NCI-H2107 treated with DMSO at 0.1 percent for 48 hours (cell line): ENCODE data around the gene SLC47A2.
"Not testable (repeated sequence)": the region's sequence is repeated elsewhere in the genome, so short reads cannot be mapped to it uniquely, and the experiment has no call there.

Source experiments
- DNase-seq: peaks from one replicate; lab custom pipeline; 2025; ENCODE audit not compliant: unreplicated experiment; lab: John Stamatoyannopoulos, UW

Gene SLC47A2

DNA sequence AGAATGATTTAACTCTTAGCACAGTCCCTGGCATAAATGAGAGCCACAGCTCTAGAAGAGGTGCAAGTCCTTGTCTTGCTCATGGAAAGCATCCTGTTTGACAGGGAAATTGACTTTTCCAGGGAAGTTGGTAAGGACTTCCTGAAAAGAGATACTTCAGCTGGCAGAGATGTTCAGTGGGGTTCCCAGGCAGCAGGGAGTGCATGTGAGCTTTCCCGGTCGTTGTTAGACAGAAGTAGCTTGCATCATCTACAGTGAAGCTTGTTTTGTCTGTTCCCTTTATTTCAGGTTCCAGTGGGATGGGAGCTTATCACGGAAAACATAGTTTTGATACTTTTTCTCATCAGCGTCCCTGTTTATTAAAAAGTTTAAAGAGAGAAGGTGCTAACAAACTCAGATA, 45.0 kb downstream of the SLC47A2 start:
- peak; percentile 1 for DNase-seq

DNA sequence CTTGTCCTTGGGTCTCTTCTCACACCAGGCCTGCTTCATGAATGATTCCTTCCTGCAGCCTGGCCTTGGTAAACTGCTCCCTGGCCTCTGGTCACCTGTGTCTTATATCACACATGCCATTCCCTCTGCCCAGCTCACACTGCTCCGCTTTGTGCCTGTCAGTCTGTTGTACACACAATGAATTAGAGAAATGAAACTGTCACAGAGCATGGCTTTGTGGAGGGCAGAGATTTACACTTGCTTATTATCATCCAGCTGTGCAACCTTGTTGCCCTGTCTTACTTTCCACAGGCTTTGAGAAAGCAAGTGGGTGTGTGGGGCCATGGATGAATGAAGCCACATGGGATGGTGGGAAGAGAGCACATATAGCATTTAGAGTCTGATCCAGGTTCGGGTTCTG, 45.5 kb downstream of the SLC47A2 start:
- DNase-seq: no peak

DNA sequence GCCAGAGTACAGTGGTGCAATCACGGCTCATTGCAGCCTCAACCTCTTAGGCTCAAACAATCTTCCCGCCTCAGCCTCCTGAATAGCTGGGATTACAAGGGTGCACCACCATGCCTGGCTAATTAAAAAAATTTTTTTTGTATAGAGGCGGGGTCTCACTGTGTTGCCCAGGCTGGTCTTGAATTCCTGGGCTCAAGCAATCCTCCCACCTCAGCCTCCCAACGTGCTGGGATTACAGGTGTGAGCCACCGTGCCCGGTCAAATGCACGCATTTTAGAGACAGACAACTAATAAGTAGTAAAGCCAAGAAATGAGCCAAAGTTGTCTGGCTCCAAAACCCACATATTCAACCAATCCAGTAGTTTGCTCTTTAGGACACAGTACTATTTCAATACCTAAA, 46.7 kb downstream of the SLC47A2 start:
- DNase-seq: not testable (repeated sequence)

DNA sequence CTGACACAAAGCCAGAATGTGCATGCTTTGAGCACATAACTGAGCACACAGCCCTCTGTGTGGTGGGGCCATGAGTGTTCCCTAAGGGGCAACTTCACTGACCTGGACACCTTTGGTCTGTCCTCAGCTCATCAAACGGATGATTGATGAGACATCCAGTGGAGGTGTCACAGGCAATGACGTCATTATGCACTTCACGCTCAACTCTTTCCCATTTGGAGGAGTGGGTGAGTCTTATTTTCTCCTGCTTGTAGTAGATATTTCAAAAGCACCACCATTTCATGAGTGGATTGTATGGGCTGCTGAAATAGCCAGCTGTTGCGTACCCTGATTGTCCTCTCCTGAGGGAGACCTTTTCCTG, 51.6 kb downstream of the SLC47A2 start:
- no peak for DNase-seq

DNA sequence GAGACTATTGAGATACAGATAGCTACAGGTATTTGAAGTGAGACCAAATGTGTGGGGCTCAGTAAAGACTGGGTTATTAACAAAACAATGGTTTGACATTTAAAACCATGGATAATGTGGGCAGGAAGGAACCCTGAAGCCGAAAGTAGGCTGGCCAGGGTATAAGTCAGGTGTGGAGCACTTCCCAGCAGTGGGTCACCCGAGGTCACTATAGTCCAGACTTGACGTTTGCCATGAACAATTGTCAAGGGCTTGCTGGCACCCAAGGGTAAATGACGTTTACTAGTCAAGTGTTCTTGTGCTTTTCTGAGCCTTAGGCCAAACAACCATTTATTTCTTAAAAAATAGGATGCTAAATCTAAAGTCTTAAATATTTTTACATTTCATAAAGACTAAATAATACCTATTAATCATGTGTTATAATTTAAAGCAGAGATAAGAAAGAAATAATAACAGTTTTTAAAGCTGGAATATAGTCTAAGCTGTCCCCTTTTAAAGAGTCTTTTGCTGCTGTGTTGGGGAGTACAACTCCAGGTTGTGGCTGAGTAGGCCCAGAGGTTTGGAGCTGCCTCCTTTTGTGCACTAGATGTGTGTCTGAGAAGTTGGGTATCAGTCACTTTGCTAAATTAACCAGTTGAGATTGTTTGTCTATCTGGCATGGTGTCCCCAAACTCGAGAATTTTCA, 52.1 kb downstream of the SLC47A2 start:
- DNase-seq: no peak

DNA sequence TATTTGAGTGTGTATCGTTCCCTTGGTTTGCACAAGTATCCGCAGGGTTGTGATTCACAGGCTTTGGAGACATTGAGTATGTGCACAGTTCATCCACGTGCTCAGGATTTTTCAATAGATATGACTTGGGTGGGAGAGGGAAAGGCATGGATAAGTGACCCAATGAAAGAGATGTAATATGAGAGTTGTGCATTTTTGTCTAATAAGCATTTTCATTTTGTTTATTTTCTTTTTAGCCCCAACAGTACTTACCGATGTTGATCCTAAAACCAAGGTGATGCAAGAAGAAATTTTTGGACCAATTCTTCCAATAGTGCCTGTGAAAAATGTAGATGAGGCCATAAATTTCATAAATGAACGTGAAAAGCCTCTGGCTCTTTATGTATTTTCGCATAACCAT, 53.3 kb downstream of the SLC47A2 start:
- DNase-seq: no peak

DNA sequence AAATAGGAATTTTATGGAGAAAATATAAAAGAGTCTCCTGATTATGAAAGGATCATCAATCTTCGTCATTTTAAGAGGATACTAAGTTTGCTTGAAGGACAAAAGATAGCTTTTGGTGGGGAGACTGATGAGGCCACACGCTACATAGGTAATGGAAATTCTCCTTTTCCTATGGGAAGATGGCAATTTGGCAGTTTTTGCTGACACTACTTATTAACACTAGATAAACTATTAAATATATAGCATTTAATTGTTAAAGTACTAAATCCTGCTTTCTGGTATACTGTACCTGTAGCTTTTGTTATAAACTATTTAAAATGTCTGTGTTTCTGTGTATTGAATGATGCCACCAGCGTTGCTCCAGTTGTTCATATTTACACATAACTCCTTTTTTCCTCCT, 55.3 kb downstream of the SLC47A2 start:
- no peak for DNase-seq

DNA sequence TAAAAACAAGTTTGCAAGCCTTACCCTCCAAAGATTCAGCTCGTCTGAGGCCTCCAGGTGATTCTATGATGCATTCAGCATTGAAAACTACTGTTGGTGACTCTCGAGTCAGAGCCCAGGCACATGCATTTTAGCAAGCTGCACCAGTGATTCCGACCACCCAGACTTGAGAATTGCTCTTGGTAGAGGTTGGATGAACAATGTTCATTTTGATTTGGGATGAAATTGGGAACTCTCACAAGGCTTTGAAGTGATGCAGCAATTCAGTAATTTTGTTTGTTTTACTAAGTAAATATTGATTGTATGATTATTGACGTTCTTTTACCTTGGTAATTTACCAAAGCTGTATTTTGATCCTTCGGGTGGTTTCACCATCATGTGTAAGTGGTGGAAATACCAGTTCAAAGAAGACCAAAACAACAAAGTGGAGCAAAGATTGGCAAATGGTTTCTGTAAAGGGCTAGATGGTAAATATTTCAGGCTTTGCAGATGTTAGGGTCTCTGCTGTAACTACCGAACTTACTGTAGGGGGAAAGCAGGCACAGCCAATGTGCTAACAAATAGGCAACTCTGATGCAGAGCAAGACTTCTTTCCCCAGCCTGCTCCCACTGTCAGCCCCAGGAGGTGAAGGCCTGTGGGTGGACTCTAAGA, 56.0 kb downstream of the SLC47A2 start:
- DNase-seq: no peak

DNA sequence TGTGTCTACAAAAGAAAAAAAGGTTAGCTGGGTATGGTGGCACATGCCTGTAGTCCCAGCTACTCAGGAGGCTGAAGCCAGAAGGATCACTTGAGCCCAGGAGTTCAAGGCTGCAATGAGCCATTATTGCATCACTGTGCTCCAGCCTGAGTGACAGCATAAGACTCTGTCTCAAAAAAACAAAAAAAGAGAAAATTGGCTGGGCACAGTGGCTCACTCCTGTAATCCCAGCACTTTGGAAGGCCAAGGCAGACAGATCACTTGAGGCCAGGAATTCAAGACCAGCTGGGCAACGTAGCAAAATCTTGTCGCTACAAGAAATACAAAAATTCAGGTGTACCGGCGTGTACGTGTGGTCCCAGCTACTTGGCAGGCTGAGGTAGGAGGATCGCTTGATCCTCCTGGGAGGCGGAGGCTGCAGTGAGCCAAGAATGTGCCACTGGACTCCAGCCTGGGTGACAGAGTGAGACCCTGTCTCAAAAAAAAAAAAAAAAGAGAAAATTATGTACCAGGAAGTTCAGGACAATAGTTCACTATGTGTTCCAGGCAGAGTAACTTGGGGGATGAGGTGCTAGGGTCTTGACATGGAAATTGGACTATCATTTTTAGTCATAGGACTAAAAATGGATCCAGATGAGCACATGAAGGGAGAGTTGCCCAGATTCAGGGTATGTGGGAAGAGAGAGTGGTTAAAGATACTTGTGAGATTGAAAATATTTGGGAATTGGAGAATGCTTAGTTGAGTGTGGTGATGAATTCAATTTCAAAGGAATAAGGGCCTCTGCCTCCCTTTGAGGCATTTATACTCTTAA, 56.8 kb downstream of the SLC47A2 start:
- DNase-seq: no peak

DNA sequence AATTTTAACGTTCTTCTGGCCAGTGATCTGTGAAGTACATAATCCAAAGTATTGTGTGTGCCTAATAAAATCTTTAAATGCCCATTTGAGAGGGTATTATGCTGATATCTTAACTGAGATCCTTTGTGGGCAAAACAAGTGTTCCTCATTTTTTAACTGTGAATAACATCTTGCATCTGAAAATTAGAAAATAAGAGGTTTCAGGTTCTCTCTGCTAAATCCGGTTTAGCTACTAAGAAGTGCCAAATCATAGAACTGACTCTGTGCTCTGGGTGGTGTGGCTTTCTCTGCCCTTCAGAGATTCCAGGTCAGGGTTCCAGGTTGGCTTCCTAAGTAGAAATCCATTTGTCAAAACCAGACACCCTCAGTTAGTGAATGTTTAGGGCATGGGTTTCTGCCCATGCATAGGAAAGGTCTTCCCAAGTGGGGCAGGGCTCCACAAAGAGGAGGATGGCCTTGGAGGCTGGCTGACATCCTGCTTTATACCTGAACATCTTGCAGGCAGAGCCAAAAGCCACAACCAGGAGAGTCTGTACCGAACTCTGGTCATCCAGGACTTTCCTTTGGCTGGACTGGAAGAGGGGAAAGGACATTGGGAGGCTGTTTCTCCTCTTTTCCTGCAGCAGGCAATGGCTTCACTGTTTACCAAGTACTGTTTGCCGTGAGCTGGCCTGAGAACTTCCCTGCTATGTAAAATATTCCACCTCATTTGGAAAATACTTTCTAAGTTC, 59.4 kb downstream of the SLC47A2 start:
- no peak for DNase-seq

DNA sequence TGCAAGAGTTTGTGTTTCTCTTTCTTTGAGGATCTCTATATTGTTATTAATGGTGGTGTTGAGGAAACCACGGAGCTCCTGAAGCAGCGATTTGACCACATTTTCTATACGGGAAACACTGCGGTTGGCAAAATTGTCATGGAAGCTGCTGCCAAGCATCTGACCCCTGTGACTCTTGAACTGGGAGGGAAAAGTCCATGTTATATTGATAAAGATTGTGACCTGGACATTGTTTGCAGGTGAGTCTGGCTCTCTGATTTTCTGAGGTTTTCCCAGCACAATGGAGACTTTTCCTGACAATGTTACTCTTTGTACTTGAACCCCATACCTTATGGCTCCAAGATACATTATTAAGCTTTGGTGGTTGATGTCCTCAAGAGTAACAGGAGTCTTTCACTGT, 60.0 kb downstream of the SLC47A2 start:
- no peak for DNase-seq

DNA sequence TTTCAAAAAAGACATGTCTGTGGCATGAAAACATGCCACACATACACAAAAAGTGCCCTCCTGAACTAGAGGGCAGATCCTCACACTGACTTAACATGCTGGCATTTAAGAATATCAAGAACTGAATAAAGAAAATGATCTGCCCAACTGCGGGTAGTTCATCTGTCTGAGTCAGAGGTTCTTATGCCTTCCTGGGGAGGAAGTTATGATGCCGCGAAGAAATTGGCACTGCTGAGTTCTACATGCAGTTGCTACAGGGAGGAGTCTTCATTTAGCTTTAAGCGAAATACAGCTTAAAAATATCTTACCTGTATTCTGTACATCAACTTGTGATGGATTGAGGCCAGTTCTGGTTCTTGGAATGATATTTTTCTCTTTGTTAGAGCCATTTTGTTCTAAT, 61.5 kb downstream of the SLC47A2 start:
- DNase-seq: no peak

DNA sequence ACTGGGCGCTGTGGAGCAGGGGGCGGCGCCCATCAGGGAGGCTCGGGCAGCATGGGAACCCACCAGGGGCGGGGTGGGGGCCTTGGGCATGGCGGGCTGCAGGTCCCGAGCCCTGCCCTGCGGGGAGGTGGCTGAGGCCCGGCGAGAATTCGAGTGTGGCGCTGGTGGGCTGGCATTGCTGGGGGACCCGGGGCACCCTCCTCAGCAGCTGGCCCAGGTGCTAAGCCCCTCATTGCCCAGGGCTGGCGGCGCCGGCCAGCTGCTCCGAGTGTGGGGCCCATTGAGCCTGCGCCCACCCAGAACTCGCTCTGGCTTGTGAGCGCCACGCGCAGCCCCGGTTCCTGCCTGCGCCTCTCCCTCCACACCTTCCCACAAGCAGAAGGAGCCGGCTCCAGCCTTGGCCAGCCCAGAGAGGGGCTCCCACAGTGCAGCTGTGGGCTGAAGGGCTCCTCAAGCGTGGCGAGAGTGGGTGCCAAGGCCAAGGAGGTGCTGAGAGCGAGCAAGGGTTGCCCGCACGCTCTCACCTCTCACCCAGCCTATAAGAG, 62.0 kb downstream of the SLC47A2 start:
- no peak for DNase-seq

DNA sequence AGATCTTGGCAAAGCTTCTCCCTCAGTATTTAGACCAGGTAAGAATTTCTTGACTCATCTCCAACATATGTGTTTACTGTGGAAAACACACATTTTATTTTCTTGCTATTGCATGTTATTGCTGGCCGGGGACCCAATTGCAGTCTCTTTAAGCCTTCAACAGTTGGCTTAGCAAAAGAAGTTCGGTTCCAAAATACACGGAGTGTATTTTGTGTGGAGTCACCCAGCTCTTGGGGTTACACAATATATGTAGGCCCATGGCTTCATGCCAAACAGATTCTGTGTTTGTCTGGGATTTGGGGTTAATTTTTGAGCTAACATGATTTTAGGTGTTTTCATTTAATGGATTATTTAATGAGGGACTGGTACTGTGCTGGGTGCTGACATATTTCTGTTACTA, 63.8 kb downstream of the SLC47A2 start:
- no peak for DNase-seq

DNA sequence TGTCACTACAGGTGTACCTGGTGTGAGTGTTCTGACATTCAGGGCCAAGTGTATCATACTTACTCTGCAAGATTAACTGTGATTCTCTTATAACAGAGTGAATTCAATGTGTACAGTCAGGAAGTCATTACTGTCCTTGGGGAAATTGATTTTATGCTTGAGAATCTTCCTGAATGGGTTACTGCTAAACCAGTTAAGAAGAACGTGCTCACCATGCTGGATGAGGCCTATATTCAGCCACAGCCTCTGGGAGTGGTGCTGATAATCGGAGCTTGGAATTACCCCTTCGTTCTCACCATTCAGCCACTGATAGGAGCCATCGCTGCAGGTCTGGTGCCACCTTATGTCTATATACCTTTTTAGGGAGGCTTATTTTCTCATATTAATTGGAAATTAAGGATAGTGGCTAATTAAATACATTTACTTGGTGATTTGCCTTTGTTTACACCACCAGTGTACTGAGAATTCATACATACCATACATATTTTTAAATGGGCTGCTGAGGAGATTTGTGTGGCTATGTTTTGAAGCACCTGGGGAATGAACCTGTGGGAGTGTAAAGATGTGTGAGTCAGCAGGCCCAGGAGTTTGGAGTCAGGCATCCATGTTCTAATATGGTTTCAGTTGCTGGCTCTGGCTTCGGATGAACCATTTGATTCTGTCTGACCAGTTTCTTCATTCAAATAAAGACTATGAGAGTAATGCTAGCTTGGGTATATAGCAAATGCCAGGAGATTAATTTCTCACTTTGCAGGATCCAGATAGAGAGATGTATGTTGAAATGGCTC, 64.7 kb downstream of the SLC47A2 start:
- DNase-seq: no peak

DNA sequence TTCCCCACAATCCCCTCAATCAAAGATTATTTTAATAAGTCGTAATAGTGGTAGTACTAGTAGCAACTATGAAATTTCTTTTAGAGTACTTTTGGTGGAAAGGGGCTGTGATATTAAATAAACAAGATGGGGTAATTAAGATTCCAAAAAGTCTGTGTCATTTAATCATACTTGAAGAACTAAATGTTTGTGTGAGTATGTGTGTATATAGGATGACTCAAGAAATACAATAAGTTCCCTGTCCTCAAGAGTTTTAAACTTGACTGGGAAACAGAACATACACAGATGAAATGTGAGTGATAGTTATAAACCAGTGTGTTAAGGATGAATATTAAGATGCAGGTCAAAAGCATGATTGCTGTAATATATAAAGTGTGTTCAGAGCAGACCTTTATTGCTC, 65.6 kb downstream of the SLC47A2 start:
- DNase-seq: no peak

DNA sequence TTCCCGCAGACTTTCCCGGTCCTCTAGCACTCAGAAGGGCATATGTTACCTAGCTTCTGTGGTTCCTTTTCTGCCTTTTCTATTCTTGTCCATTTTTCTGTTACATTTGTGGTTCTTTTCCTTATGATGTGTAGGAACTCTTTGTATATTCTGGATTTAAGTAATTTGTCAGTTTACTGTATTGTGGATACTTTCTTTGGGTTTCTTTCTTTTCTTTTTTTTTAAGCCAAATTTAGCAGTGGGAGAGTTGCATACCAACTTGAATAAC, 67.2 kb downstream of the SLC47A2 start:
- peak; percentile 13 for DNase-seq

DNA sequence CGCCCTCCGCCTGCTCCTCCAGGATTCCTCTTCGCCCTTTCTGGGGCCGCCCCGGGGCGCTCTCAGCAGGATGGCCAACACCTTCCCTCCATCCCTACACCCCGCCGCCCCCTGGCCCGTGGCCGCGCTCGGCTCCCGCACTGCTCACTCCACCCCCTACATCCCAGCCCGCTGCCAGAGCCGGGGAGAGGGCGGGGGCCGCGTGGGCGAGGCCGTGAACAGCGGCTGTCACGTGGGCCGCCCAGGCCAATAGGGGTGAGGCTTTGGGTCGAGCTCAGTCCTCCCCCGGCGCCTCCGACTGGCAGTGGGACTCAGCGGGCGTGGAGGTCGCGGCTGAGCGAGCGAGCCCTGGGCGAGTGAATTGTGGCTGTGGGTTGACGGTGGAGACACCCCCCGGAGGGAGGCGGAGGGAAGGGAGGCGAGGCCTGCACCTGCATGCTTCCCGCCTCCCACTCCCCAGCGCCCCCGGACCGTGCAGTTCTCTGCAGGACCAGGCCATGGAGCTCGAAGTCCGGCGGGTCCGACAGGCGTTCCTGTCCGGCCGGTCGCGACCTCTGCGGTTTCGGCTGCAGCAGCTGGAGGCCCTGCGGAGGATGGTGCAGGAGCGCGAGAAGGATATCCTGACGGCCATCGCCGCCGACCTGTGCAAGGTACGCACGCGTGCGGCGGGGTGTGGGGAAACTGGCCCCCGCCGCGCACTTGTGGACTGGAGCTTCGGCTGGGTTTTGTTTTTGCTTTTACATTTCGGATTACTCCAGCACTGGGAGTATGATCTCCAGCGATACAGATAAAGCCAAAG, 67.7 kb downstream of the SLC47A2 start, which contains the start of gene ALDH3A2:
ALDH3A2 (plus strand) TSS at position 277 of the 799 bp plus-strand sequence; CDS start at position 498, 221 bp downstream.
- DNase-seq: peak; percentile 64

DNA sequence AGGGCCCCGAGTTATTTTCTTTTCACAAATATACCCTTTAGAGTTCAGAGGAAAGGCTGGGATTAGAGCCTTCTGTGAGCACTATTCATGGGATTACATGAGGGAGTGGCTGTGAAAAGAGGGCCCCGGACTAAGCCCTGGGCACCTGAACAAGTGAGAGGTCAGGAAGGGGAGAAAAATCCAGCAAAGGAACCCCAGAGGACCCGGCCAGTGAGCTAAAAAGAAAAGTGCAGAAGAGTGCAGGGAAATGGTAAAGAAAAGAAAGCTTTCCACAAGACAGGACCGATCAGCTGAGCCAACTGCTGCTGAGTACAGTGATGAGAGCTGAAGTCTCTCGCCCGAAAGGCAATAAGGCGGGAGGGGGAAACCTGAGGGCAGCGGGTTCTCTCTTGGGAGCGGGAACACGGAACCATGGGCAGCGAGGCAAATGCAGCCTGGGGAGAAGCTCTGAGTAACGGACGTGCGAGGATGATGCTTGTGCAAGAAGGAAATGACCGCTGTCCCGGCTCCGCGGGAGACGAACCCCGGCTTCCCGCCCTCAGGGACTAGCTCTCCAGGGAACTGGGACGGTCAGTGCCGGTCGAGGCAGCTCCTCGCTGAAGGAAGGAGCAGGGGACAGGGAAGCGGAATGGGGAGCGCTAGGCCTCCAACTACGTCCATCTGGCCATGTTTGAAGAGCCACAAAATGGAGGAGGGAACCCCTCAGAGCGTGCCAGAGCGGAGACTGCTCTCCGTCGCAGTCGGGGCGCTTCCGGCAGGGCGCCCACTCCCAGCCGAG, 68.5 kb downstream of the SLC47A2 start:
- DNase-seq: peak; percentile 31
